ENCODE results near the gene FAM72A. TPM values are rescaled to one million over a fixed set of nuclear protein-coding genes. Genes with fewer than 3 reads are reported as not detected.
"Not testable (repeated sequence)": the region's sequence is repeated elsewhere in the genome, so short reads cannot be mapped to it uniquely, and the experiment has no call there.

FAM72A gene
- 32.3 and 34.0 TPM in 2 replicates for total RNA-seq

DNA sequence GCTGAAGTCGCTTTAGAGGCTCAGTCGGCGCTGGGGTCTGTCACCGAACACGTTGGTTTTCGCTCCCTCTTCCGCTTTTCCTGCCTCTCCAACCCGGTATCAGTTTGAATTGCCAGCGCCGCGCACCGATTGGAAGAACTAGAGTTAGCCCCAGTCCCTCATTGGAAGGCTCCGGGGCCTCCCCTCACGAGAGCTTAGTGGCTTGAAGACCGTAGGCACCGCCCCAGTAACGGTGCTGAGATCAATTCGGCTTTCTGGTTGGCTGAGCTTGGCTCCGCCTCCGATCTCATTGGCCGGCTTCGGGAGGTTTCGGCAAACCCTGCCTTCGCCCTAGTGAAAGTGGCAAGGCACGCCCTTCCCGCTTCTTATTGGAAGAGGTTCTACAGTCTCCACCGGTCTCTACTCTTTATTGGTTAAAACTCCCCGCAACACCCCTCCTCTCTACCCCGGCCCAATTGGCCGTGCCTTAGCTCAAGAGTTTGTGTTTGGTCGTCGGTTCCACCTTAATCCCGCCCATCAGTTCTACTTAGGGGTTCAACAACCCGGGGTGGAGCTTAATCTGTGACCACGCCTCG is at the start of gene FAM72A:
Gene FAM72A (minus strand): TSS at position 51 of the 575 bp plus-strand sequence. CDS start 814 bp downstream, outside the sequence.
- H3K4me3 Mint-ChIP-seq: peak within 1 kb of the TSS; percentile 79
- intact Hi-C loops (cut with micrococcal nuclease); H3K9me3 Mint-ChIP-seq; H3K36me3 Mint-ChIP-seq (ENCODE audit: low read depth); H3K27me3 Mint-ChIP-seq (ENCODE audit: insufficient read depth); H3K4me1 Mint-ChIP-seq (ENCODE audit: low read depth): not testable (repeated sequence)
- peak; percentile 98 for DNase-seq (ENCODE audit: low spot score)
- peak within 1 kb of the TSS; percentile 89 for H3K27ac Mint-ChIP-seq

DNA sequence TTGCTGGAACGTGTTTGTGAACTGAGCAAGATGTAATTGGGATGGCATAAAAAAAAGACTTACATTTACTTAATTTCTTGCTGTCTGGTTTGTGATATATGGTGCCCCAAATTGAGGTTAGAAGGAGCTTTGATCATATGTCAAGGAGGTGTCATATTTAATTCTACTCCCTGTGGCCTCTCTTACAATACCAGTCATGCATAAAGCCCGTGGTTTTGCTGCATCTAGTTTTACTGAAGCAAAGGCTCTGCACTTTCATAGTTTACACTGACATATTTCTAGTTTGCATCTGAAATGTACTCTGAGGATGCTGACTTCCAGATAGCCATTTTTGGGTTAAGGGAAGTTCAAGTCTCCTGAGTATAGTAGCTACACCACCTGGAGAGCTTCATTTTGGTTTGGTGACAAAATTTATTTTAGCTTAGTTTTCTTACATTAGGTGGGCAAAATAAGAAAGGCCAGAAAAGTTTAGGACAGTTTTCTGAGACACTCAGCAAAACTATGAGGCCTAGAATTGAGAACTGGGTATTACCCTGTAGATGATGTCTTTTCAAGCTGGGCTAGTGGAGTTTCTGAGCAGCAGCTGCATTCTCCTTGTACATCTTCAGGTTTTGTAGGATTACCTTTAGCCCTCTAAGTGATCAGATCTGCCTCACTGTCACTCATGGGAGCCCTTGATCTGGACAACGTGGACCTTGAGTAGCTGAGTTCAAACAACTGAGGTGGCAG is 48.5 kb upstream of the FAM72A start:
- H3K36me3 Mint-ChIP-seq (ENCODE audit: low read depth); DNase-seq (ENCODE audit: low spot score); H3K4me1 Mint-ChIP-seq (ENCODE audit: low read depth); H3K27ac Mint-ChIP-seq; H3K9me3 Mint-ChIP-seq; H3K27me3 Mint-ChIP-seq (ENCODE audit: insufficient read depth); H3K4me3 Mint-ChIP-seq; intact Hi-C loops (cut with micrococcal nuclease): not testable (repeated sequence)

DNA sequence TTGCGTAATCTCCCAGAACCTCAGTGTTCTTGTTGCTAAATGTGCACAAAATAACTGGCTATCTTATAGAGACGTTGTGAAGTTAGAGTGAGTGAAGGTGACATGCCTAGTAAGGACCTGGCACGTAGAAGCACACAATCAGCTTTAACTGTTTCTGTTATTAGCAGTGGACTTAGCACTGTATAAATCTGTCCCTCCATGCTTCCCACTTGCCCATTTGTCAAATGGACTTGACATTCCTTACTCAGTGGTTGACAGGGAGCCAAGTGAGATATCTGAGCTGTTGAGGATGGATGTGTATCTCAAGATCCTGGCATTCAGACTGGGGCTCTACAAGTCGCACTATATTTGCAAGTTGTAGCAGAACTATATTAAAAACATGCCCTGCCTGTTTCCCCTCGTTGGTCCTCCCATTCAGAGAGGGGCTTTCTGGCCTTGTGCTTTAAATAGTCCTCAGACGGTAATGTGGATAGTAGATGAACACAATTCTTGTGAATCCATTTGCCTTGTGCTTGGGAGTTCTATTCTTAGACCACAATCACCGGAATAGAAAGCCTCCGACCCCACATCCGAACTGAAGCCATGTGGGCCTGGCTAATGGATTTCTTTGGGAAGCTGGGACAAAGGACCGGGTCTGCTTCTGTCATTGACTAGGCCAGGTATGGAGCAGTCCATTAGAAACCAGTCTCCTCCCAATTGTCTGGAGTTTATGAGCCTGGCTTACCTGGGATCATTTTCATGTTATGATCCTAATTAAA is 43.7 kb upstream of the FAM72A start:
- H3K27ac Mint-ChIP-seq; intact Hi-C loops (cut with micrococcal nuclease); H3K4me1 Mint-ChIP-seq (ENCODE audit: low read depth); H3K36me3 Mint-ChIP-seq (ENCODE audit: low read depth); H3K27me3 Mint-ChIP-seq (ENCODE audit: insufficient read depth); H3K9me3 Mint-ChIP-seq; DNase-seq (ENCODE audit: low spot score); H3K4me3 Mint-ChIP-seq: not testable (repeated sequence)

DNA sequence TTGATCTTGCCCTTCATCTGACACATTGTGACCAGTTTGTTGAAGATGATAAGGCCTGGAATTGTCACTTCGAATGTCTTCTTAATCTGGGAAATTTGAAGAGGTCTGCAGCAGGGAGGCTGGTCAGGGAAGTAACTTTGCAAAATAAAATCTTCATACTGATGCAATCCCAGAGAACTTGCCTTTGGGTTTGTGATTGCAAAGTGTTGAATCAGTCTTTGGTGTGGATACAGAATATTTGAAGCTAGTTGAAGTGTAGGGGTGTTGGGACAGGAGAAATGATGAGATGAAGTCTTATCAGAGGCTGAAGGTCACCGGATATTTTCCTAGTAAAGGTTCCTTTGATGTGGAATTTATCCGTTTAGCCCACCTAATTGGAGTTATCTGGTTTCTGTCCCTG is 42.8 kb upstream of the FAM72A start:
- DNase-seq (ENCODE audit: low spot score); H3K4me3 Mint-ChIP-seq; H3K9me3 Mint-ChIP-seq; H3K4me1 Mint-ChIP-seq (ENCODE audit: low read depth); H3K27ac Mint-ChIP-seq; H3K36me3 Mint-ChIP-seq (ENCODE audit: low read depth); intact Hi-C loops (cut with micrococcal nuclease); H3K27me3 Mint-ChIP-seq (ENCODE audit: insufficient read depth): not testable (repeated sequence)

DNA sequence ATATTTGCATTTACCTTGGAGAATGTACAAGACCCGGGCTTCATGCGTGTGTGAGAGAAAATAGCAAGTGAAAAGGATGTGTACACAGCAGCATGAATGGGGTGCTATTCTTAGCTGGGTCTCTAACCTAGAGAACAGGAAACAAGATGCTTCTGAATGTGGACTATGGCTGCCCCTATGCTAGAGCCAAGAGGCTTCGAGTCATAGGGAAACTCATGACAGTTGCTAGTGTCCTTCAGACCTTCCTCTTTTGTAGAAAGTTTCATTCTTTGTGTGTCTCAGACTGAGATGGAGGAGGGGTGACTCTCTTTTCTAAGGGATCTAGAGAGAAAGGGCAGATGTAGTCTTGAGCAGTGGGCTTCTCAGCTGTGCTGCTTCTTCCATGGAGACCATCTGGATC is 40.7 kb upstream of the FAM72A start:
- H3K27me3 Mint-ChIP-seq (ENCODE audit: insufficient read depth); H3K9me3 Mint-ChIP-seq; H3K4me1 Mint-ChIP-seq (ENCODE audit: low read depth); H3K4me3 Mint-ChIP-seq; H3K36me3 Mint-ChIP-seq (ENCODE audit: low read depth); intact Hi-C loops (cut with micrococcal nuclease): not testable (repeated sequence)
- peak; percentile 17 for DNase-seq (ENCODE audit: low spot score)
- peak overlapping the region; percentile 21 for H3K27ac Mint-ChIP-seq

DNA sequence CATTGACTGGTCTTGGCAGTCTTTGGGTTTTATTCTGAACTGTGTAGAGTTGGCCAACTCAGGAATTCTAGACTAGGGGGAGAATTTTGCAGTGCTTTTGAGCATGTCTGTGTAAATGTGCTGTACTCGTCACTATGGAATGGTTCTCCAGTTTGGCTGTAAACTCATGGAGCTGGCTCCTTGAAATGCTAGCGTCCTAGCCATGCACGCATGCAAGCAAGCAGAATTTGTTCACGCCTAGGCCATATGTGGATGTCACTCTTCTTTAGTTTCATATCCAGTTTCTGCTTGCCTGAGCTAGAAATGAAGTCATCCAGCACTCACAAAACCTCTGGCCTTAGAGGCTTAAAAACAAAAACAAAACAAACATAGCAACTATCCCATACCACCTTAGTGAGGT is 37.6 kb upstream of the FAM72A start:
- H3K36me3 Mint-ChIP-seq (ENCODE audit: low read depth); H3K27ac Mint-ChIP-seq; H3K4me3 Mint-ChIP-seq; H3K4me1 Mint-ChIP-seq (ENCODE audit: low read depth); H3K27me3 Mint-ChIP-seq (ENCODE audit: insufficient read depth); H3K9me3 Mint-ChIP-seq; intact Hi-C loops (cut with micrococcal nuclease); DNase-seq (ENCODE audit: low spot score): not testable (repeated sequence)

DNA sequence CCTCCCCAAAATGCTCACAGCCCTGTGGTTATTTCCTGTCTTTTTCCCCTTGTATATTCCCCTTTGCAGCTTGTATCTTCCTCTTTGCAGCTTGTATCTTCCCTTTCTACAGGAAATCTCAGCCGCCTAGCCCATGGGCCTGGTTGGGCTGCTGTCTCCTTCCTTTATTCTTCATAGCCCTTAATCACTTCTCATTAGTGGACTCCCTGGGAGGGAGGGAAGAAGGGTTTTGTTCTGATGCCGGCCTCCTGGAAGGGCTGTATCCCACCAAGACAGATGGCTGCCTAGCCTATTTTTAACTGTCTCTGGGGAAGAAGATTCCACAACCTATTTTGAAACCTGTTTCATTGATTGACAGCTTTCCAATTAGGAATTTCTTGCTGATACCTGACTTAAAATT is 32.6 kb upstream of the FAM72A start:
- H3K36me3 Mint-ChIP-seq (ENCODE audit: low read depth); intact Hi-C loops (cut with micrococcal nuclease); H3K27ac Mint-ChIP-seq; H3K27me3 Mint-ChIP-seq (ENCODE audit: insufficient read depth); H3K9me3 Mint-ChIP-seq; H3K4me3 Mint-ChIP-seq; DNase-seq (ENCODE audit: low spot score); H3K4me1 Mint-ChIP-seq (ENCODE audit: low read depth): not testable (repeated sequence)

DNA sequence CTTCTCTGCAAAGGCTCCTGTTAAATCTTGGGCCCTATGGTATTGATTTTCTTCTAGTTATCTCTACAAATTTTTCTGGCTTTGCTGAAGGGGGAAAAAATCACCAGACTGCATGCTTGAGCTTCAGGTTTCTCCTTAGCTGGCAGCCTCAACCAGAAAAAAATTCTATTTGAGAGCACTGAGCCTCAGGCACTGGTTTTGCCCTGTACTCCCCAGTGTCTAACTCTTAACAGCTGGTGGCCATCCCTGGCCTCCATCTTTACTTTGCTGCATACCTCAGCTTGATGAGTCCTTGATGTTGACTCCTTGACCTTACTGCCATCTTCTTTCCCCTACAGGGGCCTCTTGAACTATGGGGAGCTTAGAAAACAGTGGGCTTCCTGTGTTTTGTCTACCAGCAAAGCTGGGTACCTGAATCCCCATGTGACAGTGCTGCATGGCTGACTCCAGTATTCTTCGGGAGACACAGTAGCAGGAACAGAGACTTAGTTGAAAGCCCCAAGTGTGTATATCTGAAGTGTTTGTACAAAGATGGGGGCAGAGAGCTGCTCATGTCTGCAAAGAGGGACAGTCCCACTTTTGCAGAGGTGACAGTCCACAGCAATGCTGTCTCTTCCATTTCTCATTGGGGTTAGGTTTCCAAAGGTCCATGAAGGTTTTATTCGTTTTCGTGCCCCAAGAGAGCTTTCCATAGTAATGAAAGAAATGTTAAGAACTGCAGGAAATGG is 31.7 kb upstream of the FAM72A start:
- H3K27ac Mint-ChIP-seq; H3K27me3 Mint-ChIP-seq (ENCODE audit: insufficient read depth); H3K4me1 Mint-ChIP-seq (ENCODE audit: low read depth); DNase-seq (ENCODE audit: low spot score); intact Hi-C loops (cut with micrococcal nuclease); H3K4me3 Mint-ChIP-seq; H3K36me3 Mint-ChIP-seq (ENCODE audit: low read depth); H3K9me3 Mint-ChIP-seq: not testable (repeated sequence)

DNA sequence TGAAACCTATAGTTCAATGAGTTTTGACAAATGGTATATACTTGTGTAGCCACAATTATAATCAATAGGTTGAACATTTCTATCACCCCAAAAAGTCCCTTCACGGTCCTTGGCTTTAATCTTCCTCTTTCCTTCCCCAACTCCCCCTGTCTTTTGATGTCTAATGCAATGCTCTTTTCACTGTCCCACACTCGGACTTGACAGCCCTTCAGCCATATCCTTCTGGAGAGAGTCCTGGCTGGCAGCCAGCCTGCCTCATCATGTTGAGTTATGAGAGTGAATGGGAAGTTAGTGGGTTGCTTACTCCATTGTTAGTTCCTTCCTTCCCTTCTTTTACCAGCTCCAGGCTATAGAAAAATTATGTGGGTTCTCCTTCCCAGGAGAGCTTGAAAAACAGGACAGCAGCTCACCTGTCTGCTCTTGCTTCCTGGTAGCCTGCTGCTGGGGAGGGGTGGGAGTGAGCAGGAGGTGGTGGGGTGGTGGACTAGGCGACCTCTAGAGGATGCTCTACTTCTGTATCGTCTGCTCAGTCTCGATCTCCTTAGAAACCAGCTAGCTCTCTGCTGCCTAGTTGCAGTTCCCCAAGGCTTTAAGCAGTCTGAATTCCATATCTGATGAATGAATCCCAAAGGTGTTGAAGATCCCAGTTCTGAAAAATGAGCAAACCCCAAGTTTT is 30.5 kb upstream of the FAM72A start:
- H3K27ac Mint-ChIP-seq; intact Hi-C loops (cut with micrococcal nuclease); H3K4me3 Mint-ChIP-seq; H3K27me3 Mint-ChIP-seq (ENCODE audit: insufficient read depth); H3K36me3 Mint-ChIP-seq (ENCODE audit: low read depth); H3K9me3 Mint-ChIP-seq; H3K4me1 Mint-ChIP-seq (ENCODE audit: low read depth); DNase-seq (ENCODE audit: low spot score): not testable (repeated sequence)

DNA sequence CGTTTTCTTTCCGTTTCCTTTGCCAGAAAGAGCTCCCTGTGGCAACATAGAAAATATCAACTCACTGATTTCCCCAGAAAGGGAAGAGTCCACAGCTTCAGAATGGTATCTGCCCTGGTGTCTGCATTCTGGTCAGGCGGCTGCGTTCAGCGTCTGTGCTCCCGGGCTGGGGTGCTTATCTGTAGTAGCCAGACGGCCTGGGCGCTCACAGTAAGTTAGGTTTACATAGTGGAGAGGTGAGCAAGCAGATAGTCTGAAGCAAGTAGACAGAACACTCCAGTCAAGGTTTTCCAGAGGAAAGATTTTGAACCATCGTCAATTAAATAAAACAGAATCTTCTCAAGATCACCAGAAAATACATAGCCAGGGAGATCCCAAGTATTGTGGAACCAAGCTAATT is 29.4 kb upstream of the FAM72A start:
- H3K36me3 Mint-ChIP-seq (ENCODE audit: low read depth); H3K27me3 Mint-ChIP-seq (ENCODE audit: insufficient read depth); H3K4me3 Mint-ChIP-seq; intact Hi-C loops (cut with micrococcal nuclease); H3K27ac Mint-ChIP-seq; H3K9me3 Mint-ChIP-seq; H3K4me1 Mint-ChIP-seq (ENCODE audit: low read depth); DNase-seq (ENCODE audit: low spot score): not testable (repeated sequence)

DNA sequence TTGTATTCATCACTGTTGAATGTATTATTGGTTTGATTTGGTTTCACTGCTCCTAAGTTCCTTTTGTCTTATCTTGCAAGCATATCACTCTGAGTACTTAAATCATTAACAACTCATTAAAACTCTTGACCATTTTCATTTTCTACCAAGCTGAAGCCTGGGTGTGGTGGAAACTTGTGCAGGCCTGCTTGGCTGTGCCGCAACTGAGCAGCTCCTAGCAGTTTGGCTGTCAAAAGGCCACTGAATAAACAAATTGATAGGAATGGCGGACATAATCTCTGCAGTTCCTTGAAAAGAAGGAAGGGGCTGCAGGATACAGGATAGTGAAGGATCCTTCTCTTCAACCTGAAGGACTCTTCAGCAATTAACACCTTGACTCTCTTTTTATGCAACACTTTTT is 26.6 kb upstream of the FAM72A start:
- H3K36me3 Mint-ChIP-seq (ENCODE audit: low read depth); DNase-seq (ENCODE audit: low spot score); intact Hi-C loops (cut with micrococcal nuclease); H3K4me3 Mint-ChIP-seq; H3K27me3 Mint-ChIP-seq (ENCODE audit: insufficient read depth); H3K9me3 Mint-ChIP-seq; H3K4me1 Mint-ChIP-seq (ENCODE audit: low read depth); H3K27ac Mint-ChIP-seq: not testable (repeated sequence)

DNA sequence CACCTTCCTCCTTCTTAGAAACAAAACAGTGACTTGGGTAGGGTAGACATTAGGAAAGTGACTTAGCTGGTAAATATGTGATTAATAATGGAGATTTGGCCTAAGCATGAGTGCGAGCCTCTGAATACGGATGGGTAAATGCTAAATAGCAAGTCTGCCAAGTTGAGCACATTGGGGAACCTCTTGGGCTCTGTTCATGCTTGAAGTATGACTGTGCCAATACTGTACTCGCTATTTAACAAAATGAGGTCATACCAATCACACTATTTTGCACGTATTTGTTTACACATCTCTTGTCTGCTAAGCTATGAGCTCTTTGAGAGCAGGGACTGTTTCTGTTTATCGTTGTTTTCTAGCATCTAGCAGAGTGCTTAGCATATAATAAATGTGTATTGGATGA is 24.2 kb upstream of the FAM72A start:
- DNase-seq (ENCODE audit: low spot score); H3K27me3 Mint-ChIP-seq (ENCODE audit: insufficient read depth); H3K27ac Mint-ChIP-seq; intact Hi-C loops (cut with micrococcal nuclease); H3K4me3 Mint-ChIP-seq; H3K9me3 Mint-ChIP-seq; H3K4me1 Mint-ChIP-seq (ENCODE audit: low read depth); H3K36me3 Mint-ChIP-seq (ENCODE audit: low read depth): not testable (repeated sequence)
